Cardiac muscle cell (in vitro differentiated cells and primary cell): ENCODE data around the gene PHF2. TPM values are rescaled to one million over a fixed set of nuclear protein-coding genes. Genes with fewer than 3 reads are reported as not detected.

Source experiments
- DNase-seq, 2 donors: peaks; one replicate each; pipeline versions ENCODE4 v3.0.0 to v3.0.0-alpha.2; 2010 to 2017; ENCODE audit warnings: low read depth in 1 of 2, low spot score in 1 of 2
- H3K27ac ChIP-seq: fragments of 200-600 bp; sonication (generic); 2 replicates; pipeline ENCODE4 v1.5.1; 2016
- H3K27me3 ChIP-seq: fragments of 200-600 bp; sonication (generic); 2 replicates; pipeline ENCODE4 v1.6.0; 2016; ENCODE audit warnings: control low read depth
- H3K36me3 ChIP-seq: fragments of 200-600 bp; sonication (generic); 2 replicates; pipeline ENCODE4 v1.5.1; 2016; ENCODE audit warnings: control low read depth
- H3K4me1 ChIP-seq: fragments of 200-600 bp; sonication (generic); 2 replicates; pipeline ENCODE4 v1.8.1; 2017; ENCODE audit warnings: low read depth, mild to moderate bottlenecking, mixed run types
- H3K4me3 ChIP-seq: fragments of 200-600 bp; sonication (generic); 2 replicates; pipeline ENCODE4 v1.5.1; 2016; ENCODE audit warnings: mild to moderate bottlenecking
- H3K9me3 ChIP-seq: fragments of 200-600 bp; sonication (generic); 2 replicates; pipeline ENCODE4 v1.5.1; 2017; ENCODE audit warnings: low read depth, mild to moderate bottlenecking, control low read depth
- CTCF ChIP-seq: IDR thresholded peaks from 2 replicates; pipeline ENCODE4 v1.5.1; 2012; ENCODE audit warnings: low read depth, mild to moderate bottlenecking, low read length
- polyA plus RNA-seq: library from polyadenylated mRNA; unstranded; fragments of >200 nt; fragmentation: Nextera tagmentation; extraction: Ambion mirVana; gene quantifications from 2 replicates; pipeline ENCODE4 v1.2.1, GENCODE V29; 2016
- total RNA-seq: library from RNA; depleted of rRNA; stranded (reverse); fragments of >200 nt; gene quantifications from 2 replicates; pipeline ENCODE4 v1.2.3, GENCODE V29; 2016

The PHF2 gene
- total and polyA plus RNA-seq, 2 experiments from 2014 or later = 14.1 to 33.7 TPM

GRCh38 chr9:93587651-93588347, 11.4 kb downstream of the PHF2 start:
- Histone ChIP-seq H3K27me3 (no peaks in the 10 kb centered on the region), H3K4me3 (no peak overlapping the region), H3K4me1 (peaks cover 9% of the 10 kb centered on the region), H3K9me3 (no peaks in the 10 kb centered on the region), H3K36me3 (no peaks in the 10 kb centered on the region), H3K27ac (no peak overlapping the region)
- no peak for DNase-seq
- TF ChIP-seq CTCF = peak; percentile 14

GRCh38 chr9:93588641-93589609, 12.5 kb downstream of the PHF2 start:
- no peaks in the 10 kb centered on the region for H3K27me3 ChIP-seq
- no peaks in the 10 kb centered on the region for H3K9me3 ChIP-seq
- no peak for TF ChIP-seq CTCF
- no peak overlapping the region for H3K27ac ChIP-seq
- no peak overlapping the region for H3K4me3 ChIP-seq
- H3K36me3 ChIP-seq = no peaks in the 10 kb centered on the region
- H3K4me1 ChIP-seq = peaks cover 9% of the 10 kb centered on the region
- no peak for DNase-seq

GRCh38 chr9:93589688-93590087, 13.3 kb downstream of the PHF2 start:
- H3K27ac ChIP-seq = no peak overlapping the region
- H3K36me3 ChIP-seq = no peaks in the 10 kb centered on the region
- DNase-seq = peak; percentile 27 to 57
- TF ChIP-seq CTCF = no peak
- peaks cover 9% of the 10 kb centered on the region for H3K4me1 ChIP-seq
- no peaks in the 10 kb centered on the region for H3K9me3 ChIP-seq
- H3K4me3 ChIP-seq = no peak overlapping the region
- H3K27me3 ChIP-seq = no peaks in the 10 kb centered on the region

- Histone ChIP-seq H3K27me3 (no peaks in the 10 kb centered on the region), H3K4me1 (peaks cover 9% of the 10 kb centered on the region), H3K27ac (no peak overlapping the region), H3K36me3 (no peaks in the 10 kb centered on the region), H3K9me3 (no peaks in the 10 kb centered on the region), H3K4me3 (no peak overlapping the region)
- DNase-seq = no peak
- no peak for TF ChIP-seq CTCF
Observed at GRCh38 chr9:93590609-93591234, 14.3 kb downstream of the PHF2 start.

- Histone ChIP-seq H3K27me3 (no peaks in the 10 kb centered on the region), H3K36me3 (no peaks in the 10 kb centered on the region), H3K9me3 (no peaks in the 10 kb centered on the region), H3K27ac (no peak overlapping the region), H3K4me3 (no peak overlapping the region), H3K4me1 (peaks cover 9% of the 10 kb centered on the region)
- no peak for DNase-seq
- TF ChIP-seq CTCF = no peak
Observed at GRCh38 chr9:93591301-93592007, 15.1 kb downstream of the PHF2 start.
